Astrocyte of the hippocampus (primary cell): ENCODE data around the gene SYNDIG1.

ENCODE experiments used
- DNase-seq: peaks from one replicate; pipeline ENCODE4 v3.0.0; 2011; ENCODE audit warnings: low read depth, low spot score

SYNDIG1 gene

GRCh38 chr20:24690408-24690807, 221.0 kb downstream of the SYNDIG1 start:
- DNase-seq, result no peak

GRCh38 chr20:24691901-24692351, 222.5 kb downstream of the SYNDIG1 start:
- no peak for DNase-seq

- no peak for DNase-seq
Measured at GRCh38 chr20:24692446-24693200, 223.2 kb downstream of the SYNDIG1 start.

GRCh38 chr20:24693466-24694156, 224.2 kb downstream of the SYNDIG1 start:
- no peak for DNase-seq

DNA sequence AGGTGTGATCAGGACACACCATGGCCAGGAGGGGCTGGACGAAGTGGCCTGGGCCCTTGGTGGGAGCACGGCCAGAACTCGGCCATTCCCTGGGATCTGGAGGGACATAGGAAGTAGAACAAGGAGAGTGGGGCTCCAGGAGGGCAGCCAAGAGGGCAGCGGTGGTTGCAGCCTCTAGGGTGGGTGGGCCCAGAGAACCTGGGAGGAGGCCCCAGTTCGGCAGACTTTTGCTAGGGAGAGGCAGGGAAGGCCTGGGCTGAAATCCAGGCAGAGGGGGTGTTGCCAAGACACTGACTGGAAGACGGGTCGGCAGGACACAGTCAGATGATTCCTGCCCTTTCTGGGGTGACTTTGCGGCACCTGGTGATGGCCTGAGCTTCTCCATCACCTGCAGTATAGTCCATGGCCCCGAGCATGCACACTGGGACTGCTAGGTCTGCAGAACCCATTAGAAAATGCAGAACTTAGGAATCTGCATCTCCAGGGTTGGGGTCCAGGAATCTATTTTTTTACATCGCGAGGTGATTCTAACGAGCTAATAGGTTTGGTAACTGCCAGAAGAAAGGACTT, 224.8 kb downstream of the SYNDIG1 start:
- no peak for DNase-seq

DNA sequence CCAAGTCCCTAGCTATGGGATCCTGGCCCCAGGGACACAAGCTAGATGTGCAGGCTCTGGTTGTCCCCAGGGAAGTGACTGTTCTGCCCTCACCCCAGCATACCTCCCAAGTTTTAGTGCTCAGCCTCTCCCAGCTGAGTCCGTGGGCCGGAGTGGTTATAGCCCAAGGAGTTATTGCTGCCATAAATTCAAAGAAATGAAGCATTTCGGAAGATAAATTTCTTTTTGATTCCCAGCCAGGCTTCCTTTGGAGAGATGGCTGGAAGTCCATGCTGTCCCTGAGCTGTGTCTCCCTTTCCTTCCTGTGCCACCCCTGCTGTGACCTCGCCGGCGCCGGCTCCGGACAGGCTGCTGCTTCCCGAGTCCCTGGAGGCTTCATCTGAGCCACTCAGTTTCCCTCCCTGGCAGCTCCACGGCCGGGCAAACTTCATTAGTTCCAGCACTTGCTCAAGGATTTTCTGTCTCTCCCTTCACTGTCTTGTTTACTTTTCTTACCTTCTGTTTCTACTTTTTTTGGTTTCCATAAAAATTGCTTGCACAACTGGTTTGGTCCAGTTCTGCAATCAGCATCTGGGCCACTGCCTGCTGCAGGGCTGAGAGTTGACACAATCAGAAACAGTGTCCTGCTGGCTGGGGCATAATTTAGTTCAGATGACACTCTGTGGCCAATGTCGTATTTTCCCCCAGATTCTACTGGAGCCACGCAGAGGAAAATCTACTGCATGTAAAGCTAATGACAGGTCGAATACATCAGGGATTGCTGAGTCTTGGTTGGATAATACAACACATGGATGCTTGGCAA, 225.5 kb downstream of the SYNDIG1 start:
- DNase-seq, result no peak

GRCh38 chr20:24695529-24696225, 226.2 kb downstream of the SYNDIG1 start:
- no peak for DNase-seq

DNA sequence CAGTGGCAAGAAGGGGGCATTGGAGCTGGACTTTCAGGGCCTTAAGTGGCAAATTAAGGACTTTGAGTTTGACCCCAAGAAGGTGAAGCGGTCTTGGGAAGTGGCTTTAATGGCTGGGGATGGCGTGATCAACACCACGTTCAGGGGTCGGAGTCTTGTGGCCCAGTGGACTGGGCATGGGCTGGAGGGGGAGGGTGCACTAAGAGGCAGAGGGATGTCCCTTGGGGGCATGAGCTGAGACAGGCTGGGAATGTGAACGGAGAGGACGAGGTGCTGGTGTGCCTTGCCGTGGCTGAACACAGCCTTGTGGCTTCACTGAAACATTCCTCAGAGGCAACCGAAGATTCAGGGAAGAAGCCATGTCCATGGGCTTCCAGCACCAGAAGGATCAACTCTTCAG, 227.0 kb downstream of the SYNDIG1 start:
- DNase-seq, result no peak

- no peak for DNase-seq
Measured at GRCh38 chr20:24697411-24697810, 228.0 kb downstream of the SYNDIG1 start.

GRCh38 chr20:24698189-24698588, 228.8 kb downstream of the SYNDIG1 start:
- no peak for DNase-seq

- DNase-seq, result no peak
Measured at GRCh38 chr20:24698706-24699206, 229.3 kb downstream of the SYNDIG1 start.

GRCh38 chr20:24699321-24700165, 230.1 kb downstream of the SYNDIG1 start:
- DNase-seq, result no peak

DNA sequence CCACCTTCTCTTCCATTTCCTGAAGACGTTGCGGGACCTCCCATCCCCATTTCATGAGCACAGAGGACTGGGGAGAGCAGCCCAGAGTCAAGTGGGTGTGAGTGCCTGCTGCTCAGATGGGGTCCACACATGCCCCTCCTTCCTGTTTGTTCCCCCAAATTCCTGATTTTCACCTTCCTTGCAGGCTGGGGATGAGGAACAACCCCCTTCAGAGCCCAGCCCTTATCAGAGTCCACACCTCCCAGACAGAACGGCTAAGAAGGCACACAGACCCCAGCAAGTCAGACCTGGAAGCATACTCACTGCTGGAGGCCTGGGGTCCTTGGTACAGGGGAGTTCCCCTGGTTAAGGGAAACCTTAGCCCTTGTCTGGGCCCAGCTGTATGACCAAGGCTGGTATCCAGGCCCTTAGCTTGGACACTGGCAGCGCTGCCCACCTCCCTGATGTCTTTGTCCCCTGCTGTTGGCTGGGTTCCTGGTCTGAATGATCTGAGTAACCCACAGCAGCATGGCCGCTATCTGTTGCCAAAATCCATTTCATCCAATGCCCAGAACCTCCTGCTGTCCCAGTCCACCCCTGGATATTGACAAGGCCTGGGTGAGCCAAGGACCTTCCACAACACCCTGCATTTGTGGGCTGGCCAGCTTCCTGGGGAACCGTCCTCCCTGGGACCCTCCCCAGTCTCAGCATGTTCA, 230.9 kb downstream of the SYNDIG1 start:
- no peak for DNase-seq

GRCh38 chr20:24701027-24701426, 231.6 kb downstream of the SYNDIG1 start:
- no peak for DNase-seq

DNA sequence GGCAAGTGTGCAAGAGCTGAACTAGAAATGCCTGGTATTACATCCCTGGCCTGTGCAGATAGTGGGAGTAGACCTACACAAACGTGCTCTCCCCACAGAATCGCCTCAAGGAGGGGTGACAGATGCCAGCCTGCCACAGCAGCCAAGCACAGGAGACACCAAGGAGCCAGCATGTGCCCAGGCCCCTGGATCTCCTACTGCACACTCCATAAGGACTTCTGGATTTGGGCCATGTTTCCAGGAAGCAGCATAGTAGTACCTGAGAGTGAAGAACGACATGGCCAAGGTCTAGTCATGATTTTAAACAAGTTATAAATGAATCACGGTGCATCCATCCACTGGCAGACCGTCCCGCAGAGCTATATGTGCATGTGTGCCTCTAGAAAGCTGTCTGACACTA, 232.2 kb downstream of the SYNDIG1 start:
- no peak for DNase-seq

DNA sequence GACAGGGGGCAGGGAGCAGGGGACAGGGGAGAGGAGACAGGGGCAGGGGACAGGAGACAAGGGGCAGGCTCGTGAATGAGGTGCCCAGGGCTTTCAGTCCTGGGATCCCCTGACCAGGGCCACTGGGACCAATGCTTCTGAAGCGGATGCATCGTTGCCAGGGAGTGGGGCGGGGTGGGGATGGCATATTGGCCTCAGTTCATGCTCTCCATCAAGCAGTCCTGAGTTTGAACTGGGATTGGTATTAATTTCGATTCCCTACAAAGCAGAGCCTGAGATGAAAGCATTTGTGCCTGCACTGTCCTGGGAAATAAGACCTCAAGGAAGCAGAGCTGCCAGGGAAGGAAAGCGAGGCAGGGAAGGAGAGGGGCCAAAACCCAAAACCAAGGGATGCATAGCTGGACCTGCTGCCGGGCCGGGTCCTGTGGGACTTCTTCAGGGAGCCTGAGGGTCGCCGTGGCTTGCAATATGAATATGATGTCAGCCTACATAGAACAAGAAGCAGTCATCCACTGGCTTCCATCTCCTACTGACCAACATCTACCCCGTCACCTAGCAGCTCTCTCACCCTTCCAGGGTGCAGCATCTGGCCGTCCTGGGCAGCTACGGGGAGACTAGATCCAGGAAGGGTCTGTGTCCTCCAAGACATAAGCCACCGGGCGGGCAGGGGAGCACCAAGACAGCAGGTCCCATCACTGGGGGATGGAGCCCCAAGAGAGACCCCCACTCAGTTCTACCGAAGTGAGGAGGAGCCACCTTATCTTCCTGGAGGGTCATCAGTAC, 233.3 kb downstream of the SYNDIG1 start:
- DNase-seq, result no peak

GRCh38 chr20:24703284-24703610, 233.8 kb downstream of the SYNDIG1 start:
- DNase-seq, result no peak

DNA sequence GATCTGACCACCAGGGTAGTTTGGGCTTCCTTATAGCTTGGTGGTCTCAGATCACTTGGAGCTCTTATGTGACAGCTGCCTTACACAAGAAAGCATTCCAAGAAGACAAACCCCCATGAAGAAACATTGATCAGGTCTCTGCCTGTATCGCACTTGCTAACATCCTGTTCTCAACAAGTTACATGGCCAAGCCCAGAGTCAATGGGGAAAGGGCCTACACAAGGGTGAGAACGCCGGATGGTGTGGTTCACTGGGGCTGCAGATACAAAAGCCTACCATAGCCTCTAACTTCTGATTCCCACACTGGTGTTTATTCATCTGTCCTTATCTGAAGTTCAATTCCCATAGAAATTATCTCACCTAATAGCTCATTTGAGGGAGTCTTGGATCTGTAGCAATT, 235.5 kb downstream of the SYNDIG1 start:
- no peak for DNase-seq

DNA sequence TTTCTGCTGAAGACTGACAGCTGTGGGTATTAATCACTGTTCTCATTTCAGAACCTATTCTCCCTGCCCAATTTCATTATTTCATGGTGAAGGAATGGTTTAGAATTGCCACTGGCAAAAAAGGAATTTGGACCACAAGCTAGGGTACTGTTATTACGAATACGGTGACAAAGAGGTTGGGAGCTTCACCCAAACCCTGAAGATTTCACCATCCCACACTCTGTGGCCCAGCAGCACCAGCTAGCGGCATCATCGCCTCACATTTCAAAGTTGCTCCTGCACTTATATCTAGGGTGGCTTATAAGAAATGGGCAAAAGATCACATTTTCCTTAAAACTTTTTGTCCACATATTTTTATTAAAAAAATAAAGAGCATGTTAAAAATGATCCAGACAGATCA, 236.1 kb downstream of the SYNDIG1 start:
- DNase-seq, result no peak
